Aorta (tissue), 4 donors: ENCODE measurements around the gene OSBPL2. TPM values are rescaled to one million over a fixed set of nuclear protein-coding genes. Genes with fewer than 3 reads are reported as not detected.

ENCODE experiments used
- microRNA-seq, 2 donors: library from miRNA; unstranded; fragments of <30 nt; microRNA quantifications; one replicate each; pipeline ENCODE4 v1.2.0, GENCODE V29; 2020
- polyA plus RNA-seq, 2 donors: library from polyadenylated mRNA; stranded (reverse); fragments of 200-250 nt; gene quantifications; one replicate each; pipeline ENCODE4 v1.2.3, GENCODE V29; 2013
- total RNA-seq, 2 donors: library from RNA; stranded (reverse); fragmentation: NEBNext Ultra II Directional; extraction: Animal tissue kit (Norgen Biotek cat#: 25700); gene quantifications; one replicate each; pipeline ENCODE4 v1.2.1, GENCODE V29; 2021
- donor health status: healthy with polysubstance abuse.
- donor health status: Bipolar disorder and iron deficiency.
- donor health status: DM: no; HTN: no; CAD: no.
- donor health status: DM: yes; HTN: yes; CAD: no.

OSBPL2 gene
- total and polyA plus RNA-seq, 4 donors = 16.2 to 71.3 (median 42.9) TPM

Small RNA genes within 50 kb of the gene (microRNA-seq; reads per million reads assigned to microRNA genes)
- gene MIR4758 = 0 to 1.2 reads per million in 2 donors

Other genes with a start within 250 kb of the OSBPL2 start
- 10 to 100 TPM; 13.2 to 19.5 TPM for gene TAF4, start 172.6 kb upstream of the OSBPL2 start, total RNA-seq
- gene TAF4, start 172.6 kb upstream of the OSBPL2 start, polyA plus RNA-seq = 1 to 10 TPM; 2.5 to 4.7 TPM
- 10 to 100 TPM; 25.0 to 29.5 TPM for gene LSM14B, start 116.0 kb upstream of the OSBPL2 start, total RNA-seq
- gene LSM14B, start 116.0 kb upstream of the OSBPL2 start, polyA plus RNA-seq = 10 to 100 TPM; 14.5 to 14.8 TPM
- 100 to 1,000 TPM; 136 to 176 TPM for gene PSMA7, start 95.1 kb upstream of the OSBPL2 start, total RNA-seq
- 100 to 1,000 TPM; 235 to 259 TPM for gene PSMA7, start 95.1 kb upstream of the OSBPL2 start, polyA plus RNA-seq
- gene SS18L1, start 94.8 kb upstream of the OSBPL2 start, total RNA-seq = 10 to 100 TPM; 12.1 to 19.1 TPM
- 10 to 100 TPM in 1 of 2 donors, 1 to 10 TPM in 1; 4.9 to 10.1 TPM for gene SS18L1, start 94.8 kb upstream of the OSBPL2 start, polyA plus RNA-seq
- 10 to 100 TPM; 24.6 to 33.3 TPM for gene MTG2, start 55.5 kb upstream of the OSBPL2 start, total RNA-seq
- 10 to 100 TPM in 1 of 2 donors, 1 to 10 TPM in 1; 5.3 to 55.3 TPM for gene MTG2, start 55.5 kb upstream of the OSBPL2 start, polyA plus RNA-seq
- gene HRH3, start 18.2 kb upstream of the OSBPL2 start, total RNA-seq = not detected
- gene HRH3, start 18.2 kb upstream of the OSBPL2 start, polyA plus RNA-seq = not detected
- 10 to 100 TPM; 56.1 to 61.8 TPM for gene ADRM1, start 64.5 kb downstream of the OSBPL2 start, total RNA-seq
- gene ADRM1, start 64.5 kb downstream of the OSBPL2 start, polyA plus RNA-seq = 10 to 100 TPM; 41.4 to 80.9 TPM
- gene LAMA5, start 128.8 kb downstream of the OSBPL2 start, total RNA-seq = 100 to 1,000 TPM; 361 to 395 TPM
- gene LAMA5, start 128.8 kb downstream of the OSBPL2 start, polyA plus RNA-seq = 100 to 1,000 TPM in 1 of 2 donors, 10 to 100 TPM in 1; 52.2 to 345 TPM
- gene RPS21, start 148.6 kb downstream of the OSBPL2 start, total RNA-seq = 1,000 to 10,000 TPM in 1 of 2 donors, 100 to 1,000 TPM in 1; 965 to 1,002 TPM
- 1,000 to 10,000 TPM; 4,520 to 6,824 TPM for gene RPS21, start 148.6 kb downstream of the OSBPL2 start, polyA plus RNA-seq
- gene CABLES2, start 168.8 kb downstream of the OSBPL2 start, total RNA-seq = 1 to 10 TPM; 3.0 to 4.2 TPM
- 1 to 10 TPM; 1.8 to 2.1 TPM for gene CABLES2, start 168.8 kb downstream of the OSBPL2 start, polyA plus RNA-seq
- not detected for gene RBBP8NL, start 189.0 kb downstream of the OSBPL2 start, total RNA-seq
- 1 to 10 TPM in 1 of 2 donors, not detected in 1; 1.6 TPM for gene RBBP8NL, start 189.0 kb downstream of the OSBPL2 start, polyA plus RNA-seq
- 1 to 10 TPM in 1 of 2 donors, under 1 TPM in 1; 0.16 to 1.6 TPM for gene GATA5, start 237.5 kb downstream of the OSBPL2 start, total RNA-seq
- 1 to 10 TPM in 1 of 2 donors, under 1 TPM in 1; 0.28 to 3.5 TPM for gene GATA5, start 237.5 kb downstream of the OSBPL2 start, polyA plus RNA-seq